HG03432 (cell line): Measurements from ENCODE around the gene CCDC167.

Experiments
- ATAC-seq: cut with Tn5 transposase; IDR thresholded peaks from one replicate; pipeline ENCODE4 v1.9.1; 2021; ENCODE audit warnings: mild to moderate bottlenecking, moderate library complexity; ENCODE audit not compliant: unreplicated experiment

CCDC167 gene

GRCh38 chr6:37499433-37500293 lies at the start of gene CCDC167:
Gene CCDC167 (minus strand): TSS chr6:37499893. CDS start chr6:37499863, 30 bp downstream.
- peak; percentile 86 for ATAC-seq

- no peak for ATAC-seq
Observed at GRCh38 chr6:37549154-37549553, 49.5 kb upstream of the CCDC167 start.

- ATAC-seq: no peak
Observed at GRCh38 chr6:37548067-37548674, 48.5 kb upstream of the CCDC167 start.

- peak; percentile 40 for ATAC-seq
Observed at GRCh38 chr6:37547564-37548061, 47.9 kb upstream of the CCDC167 start.

GRCh38 chr6:37546141-37546871 lies 46.6 kb upstream of the CCDC167 start:
- ATAC-seq: no peak

GRCh38 chr6:37544530-37544929 lies 44.8 kb upstream of the CCDC167 start:
- no peak for ATAC-seq

- ATAC-seq: no peak
Observed at GRCh38 chr6:37543361-37543760, 43.7 kb upstream of the CCDC167 start.

GRCh38 chr6:37541346-37541745 lies 41.7 kb upstream of the CCDC167 start:
- ATAC-seq: no peak

GRCh38 chr6:37540390-37540789 lies 40.7 kb upstream of the CCDC167 start:
- ATAC-seq: no peak

GRCh38 chr6:37540029-37540352 lies 40.3 kb upstream of the CCDC167 start:
- no peak for ATAC-seq

GRCh38 chr6:37539171-37540028 lies 39.7 kb upstream of the CCDC167 start:
- no peak for ATAC-seq

GRCh38 chr6:37538107-37538506 lies 38.4 kb upstream of the CCDC167 start:
- ATAC-seq: no peak

- ATAC-seq: no peak
Observed at GRCh38 chr6:37537548-37537947, 37.9 kb upstream of the CCDC167 start.

- no peak for ATAC-seq
Observed at GRCh38 chr6:37536491-37537190, 36.9 kb upstream of the CCDC167 start.

GRCh38 chr6:37535759-37536490 lies 36.2 kb upstream of the CCDC167 start:
- no peak for ATAC-seq

GRCh38 chr6:37535428-37535758 lies 35.7 kb upstream of the CCDC167 start:
- ATAC-seq: no peak

- no peak for ATAC-seq
Observed at GRCh38 chr6:37534893-37535292, 35.2 kb upstream of the CCDC167 start.

GRCh38 chr6:37532122-37532521 lies 32.4 kb upstream of the CCDC167 start:
- ATAC-seq: no peak

- ATAC-seq: no peak
Observed at GRCh38 chr6:37531437-37532036, 31.8 kb upstream of the CCDC167 start.
